ENCODE results near the gene WRNIP1.

DNA sequence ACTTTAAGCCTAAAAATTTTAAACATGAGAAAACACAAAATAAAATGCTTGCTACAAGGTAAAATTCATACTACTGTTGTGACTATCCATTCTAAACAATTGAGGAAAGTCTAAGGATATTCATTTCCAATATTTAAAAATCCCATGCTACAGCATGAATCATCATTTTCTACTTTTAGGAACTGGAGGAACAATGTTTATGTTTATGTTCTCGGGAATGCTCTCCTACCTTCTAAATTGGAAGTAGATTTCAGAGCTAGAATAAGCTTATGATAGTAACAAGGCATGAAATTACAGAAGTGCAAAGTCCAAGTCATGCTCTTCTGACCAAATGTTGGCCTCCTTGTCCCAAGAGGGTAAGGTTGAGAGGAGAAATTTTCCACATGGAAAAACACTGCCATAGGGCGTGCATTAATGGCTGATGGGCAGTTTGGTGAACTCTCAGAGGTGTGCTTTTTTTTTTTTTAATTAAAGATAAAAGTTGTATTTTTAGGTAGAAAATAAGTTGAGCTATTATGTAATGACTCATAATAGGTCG, 8.4 kb upstream of the WRNIP1 start:
- TF ChIP-seq, protein P1, sequence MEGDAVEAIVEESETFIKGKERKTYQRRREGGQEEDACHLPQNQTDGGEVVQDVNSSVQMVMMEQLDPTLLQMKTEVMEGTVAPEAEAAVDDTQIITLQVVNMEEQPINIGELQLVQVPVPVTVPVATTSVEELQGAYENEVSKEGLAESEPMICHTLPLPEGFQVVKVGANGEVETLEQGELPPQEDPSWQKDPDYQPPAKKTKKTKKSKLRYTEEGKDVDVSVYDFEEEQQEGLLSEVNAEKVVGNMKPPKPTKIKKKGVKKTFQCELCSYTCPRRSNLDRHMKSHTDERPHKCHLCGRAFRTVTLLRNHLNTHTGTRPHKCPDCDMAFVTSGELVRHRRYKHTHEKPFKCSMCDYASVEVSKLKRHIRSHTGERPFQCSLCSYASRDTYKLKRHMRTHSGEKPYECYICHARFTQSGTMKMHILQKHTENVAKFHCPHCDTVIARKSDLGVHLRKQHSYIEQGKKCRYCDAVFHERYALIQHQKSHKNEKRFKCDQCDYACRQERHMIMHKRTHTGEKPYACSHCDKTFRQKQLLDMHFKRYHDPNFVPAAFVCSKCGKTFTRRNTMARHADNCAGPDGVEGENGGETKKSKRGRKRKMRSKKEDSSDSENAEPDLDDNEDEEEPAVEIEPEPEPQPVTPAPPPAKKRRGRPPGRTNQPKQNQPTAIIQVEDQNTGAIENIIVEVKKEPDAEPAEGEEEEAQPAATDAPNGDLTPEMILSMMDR (conservative IDR thresholded peaks at IDR 0.05; ENCODE audit: low read length) = no peak
- no peak for TF ChIP-seq EZH2phosphoT487 (IDR thresholded peaks at IDR 0.05; ENCODE audit: borderline replicate concordance)
